ENCODE results near the gene GREB1L. TPM values are rescaled to one million over a fixed set of nuclear protein-coding genes. Genes with fewer than 3 reads are reported as not detected.

Gene GREB1L
- total RNA-seq, 2 donors from 2014 or later, result 2.0 to 21.6 TPM

DNA sequence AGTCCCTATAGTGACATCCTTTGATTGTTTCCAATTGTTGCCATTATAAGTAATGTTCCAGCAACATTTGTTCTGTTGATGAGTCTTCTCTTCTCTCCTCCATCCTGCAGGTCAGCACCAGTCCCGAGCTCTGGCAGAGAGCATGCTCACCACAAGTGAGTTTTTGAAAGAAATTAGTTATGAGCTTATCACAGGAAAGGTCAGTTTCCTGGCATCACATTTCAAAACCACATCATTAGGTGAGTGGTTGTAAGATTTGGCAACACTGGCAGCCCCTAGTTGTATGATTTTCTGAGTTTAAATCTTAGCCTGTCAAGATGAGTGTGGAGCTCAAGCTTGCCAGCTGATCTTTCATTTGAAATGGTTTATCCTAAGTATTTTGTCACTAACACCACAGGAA, 208.9 kb downstream of the GREB1L start:
- H3K27ac ChIP-seq, result no peak overlapping the region
- H3K9me3 ChIP-seq, result no peaks in the 10 kb centered on the region
- WGBS, result 57% methylated on average over 1 of the region's 1 CpG
- intact Hi-C loops (cut with DNase I), result no loop called here
- no peaks in the 10 kb centered on the region for H3K27me3 ChIP-seq (replicated peaks; ENCODE audit: insufficient read depth)
- no peaks in the 10 kb centered on the region for H3K4me1 ChIP-seq (replicated peaks)
- TF ChIP-seq, protein P1, sequence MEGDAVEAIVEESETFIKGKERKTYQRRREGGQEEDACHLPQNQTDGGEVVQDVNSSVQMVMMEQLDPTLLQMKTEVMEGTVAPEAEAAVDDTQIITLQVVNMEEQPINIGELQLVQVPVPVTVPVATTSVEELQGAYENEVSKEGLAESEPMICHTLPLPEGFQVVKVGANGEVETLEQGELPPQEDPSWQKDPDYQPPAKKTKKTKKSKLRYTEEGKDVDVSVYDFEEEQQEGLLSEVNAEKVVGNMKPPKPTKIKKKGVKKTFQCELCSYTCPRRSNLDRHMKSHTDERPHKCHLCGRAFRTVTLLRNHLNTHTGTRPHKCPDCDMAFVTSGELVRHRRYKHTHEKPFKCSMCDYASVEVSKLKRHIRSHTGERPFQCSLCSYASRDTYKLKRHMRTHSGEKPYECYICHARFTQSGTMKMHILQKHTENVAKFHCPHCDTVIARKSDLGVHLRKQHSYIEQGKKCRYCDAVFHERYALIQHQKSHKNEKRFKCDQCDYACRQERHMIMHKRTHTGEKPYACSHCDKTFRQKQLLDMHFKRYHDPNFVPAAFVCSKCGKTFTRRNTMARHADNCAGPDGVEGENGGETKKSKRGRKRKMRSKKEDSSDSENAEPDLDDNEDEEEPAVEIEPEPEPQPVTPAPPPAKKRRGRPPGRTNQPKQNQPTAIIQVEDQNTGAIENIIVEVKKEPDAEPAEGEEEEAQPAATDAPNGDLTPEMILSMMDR (IDR thresholded peaks at IDR 0.05), result no peak
- TF ChIP-seq POLR2AphosphoS5 (IDR thresholded peaks at IDR 0.05) (no peak), POLR2A (IDR thresholded peaks at IDR 0.05) (no peak)
- DNase-seq (ENCODE audit: low spot score), result no peak
- no peaks in the 10 kb centered on the region for H3K36me3 ChIP-seq
- H3K4me3 ChIP-seq, result no peak overlapping the region

DNA sequence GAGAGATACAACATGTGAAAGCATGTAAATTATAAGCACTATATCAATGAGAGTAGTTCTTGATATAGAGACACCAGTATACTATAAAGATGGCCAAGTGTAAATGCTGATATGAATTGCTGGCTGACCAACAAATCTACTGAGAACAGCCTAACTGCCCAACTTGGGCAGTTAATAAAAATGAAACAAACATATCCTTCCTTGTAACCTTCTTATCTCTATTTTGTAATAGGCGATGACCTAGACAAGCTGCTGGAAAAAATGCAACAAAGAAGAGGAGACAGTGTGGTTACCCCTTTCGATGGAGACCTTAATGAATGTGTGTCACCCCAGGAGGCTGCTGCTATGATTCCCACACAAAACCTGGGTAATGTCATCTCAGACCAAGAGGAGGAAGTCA, 209.8 kb downstream of the GREB1L start:
- no peak overlapping the region for H3K4me3 ChIP-seq
- no peak for DNase-seq (ENCODE audit: low spot score)
- no peak overlapping the region for H3K27ac ChIP-seq
- H3K36me3 ChIP-seq, result no peaks in the 10 kb centered on the region
- no peaks in the 10 kb centered on the region for H3K4me1 ChIP-seq (replicated peaks)
- TF ChIP-seq, protein P1 (IDR thresholded peaks at IDR 0.05), result no peak
- TF ChIP-seq POLR2A (IDR thresholded peaks at IDR 0.05), result no peak
- WGBS, result 39% methylated on average over 2 of the region's 2 CpGs
- H3K9me3 ChIP-seq, result no peaks in the 10 kb centered on the region
- intact Hi-C loops (cut with DNase I), result no loop called here
- no peaks in the 10 kb centered on the region for H3K27me3 ChIP-seq (replicated peaks; ENCODE audit: insufficient read depth)

DNA sequence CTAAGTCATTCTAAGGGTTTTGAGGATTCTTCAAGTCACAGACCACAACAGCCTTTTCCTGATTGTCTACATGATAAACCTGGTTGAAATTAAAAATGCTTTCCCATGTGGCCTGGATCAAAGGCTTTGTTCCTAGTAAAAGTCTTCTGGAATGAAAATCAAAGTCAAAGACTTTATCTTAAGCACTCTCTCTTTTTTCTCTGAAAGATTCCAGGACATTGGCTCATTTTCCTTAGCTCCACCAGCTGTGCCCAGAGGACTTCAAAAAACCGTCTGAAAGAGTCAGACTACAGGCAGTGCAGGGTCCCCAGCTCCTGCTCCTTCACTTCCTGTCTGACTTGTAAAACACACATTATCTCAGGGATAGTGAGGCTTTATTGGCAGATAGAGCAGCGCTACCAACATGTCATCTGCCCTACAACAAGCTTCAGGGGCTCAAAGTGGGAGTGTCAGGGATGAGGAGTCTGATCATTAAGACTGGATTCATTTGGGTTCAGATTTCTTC, 210.3 kb downstream of the GREB1L start:
- Histone ChIP-seq H3K4me1 (replicated peaks) (no peaks in the 10 kb centered on the region), H3K27ac (no peak overlapping the region), H3K27me3 (replicated peaks; ENCODE audit: insufficient read depth) (no peaks in the 10 kb centered on the region), H3K4me3 (no peak overlapping the region), H3K36me3 (no peaks in the 10 kb centered on the region), H3K9me3 (no peaks in the 10 kb centered on the region)
- intact Hi-C loops (cut with DNase I), result no loop called here
- 30% methylated on average over 2 of the region's 2 CpGs for WGBS
- DNase-seq (ENCODE audit: low spot score), result no peak
- TF ChIP-seq, protein P1 (IDR thresholded peaks at IDR 0.05), result no peak
- TF ChIP-seq POLR2AphosphoS5 (IDR thresholded peaks at IDR 0.05), result no peak
- TF ChIP-seq POLR2A (IDR thresholded peaks at IDR 0.05), result no peak

DNA sequence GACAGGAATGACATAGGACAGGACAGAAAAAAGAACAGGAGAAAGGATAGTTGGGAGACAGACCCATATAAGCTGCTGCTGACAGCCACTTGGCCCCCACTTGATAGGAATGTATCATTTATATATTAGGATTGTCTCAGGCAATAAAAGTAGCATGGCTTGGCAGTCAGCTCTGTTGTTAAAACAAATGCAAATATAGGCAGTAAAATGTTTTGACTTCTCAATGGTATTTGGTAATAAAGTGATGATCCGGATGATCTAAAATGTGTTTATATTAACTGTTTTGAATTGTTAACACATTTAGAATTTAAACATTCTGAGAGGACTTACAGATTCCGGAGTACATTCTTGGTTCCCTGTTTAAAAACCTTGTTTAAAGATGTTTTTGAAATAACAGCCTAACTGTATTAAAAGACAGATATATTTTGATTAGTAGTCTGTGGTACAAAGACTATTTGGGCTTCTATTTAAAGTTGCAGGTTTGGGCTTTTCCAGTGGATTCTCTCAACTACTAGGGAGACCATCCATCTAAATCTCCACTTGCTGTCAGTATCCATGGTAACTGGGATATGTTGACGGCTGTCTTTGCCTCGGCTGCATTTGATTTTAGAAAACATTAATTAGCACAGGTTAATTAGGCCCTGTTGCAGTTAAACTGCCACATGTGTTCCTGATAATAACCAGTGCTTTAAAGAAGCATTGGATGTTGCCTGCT, 210.9 kb downstream of the GREB1L start:
- intact Hi-C loops (cut with DNase I), result no loop called here
- TF ChIP-seq, protein P1 (IDR thresholded peaks at IDR 0.05), result no peak
- TF ChIP-seq POLR2AphosphoS5 (IDR thresholded peaks at IDR 0.05) (no peak), POLR2A (IDR thresholded peaks at IDR 0.05) (no peak)

DNA sequence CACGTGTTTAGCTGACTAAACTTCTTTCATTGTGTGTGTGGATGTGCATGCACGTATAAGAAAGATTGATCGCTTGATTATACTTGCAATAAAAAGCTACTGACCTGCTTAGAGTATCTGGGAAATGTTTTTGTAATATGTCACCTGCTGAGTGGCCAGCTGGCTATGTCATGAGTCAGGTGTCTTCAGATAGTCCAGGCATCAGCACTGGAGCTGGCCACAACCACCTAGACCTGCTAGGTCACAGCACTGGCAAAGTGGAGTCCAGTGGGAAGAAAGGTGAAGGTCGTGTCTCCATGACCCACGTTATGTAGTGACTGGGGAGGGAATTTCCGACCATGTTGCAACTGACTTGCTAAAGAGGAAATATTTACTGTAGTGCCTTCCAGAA, 211.5 kb downstream of the GREB1L start:
- 73% methylated on average over 6 of the region's 6 CpGs for WGBS
- no peak overlapping the region for H3K27ac ChIP-seq
- TF ChIP-seq, protein P1 (IDR thresholded peaks at IDR 0.05), result no peak
- TF ChIP-seq POLR2AphosphoS5 (IDR thresholded peaks at IDR 0.05) (no peak), POLR2A (IDR thresholded peaks at IDR 0.05) (no peak)

More for the DNA sequence above, 210.9 kb downstream of the GREB1L start:
- H3K4me3 ChIP-seq, result no peak overlapping the region
- no peaks in the 10 kb centered on the region for H3K4me1 ChIP-seq (replicated peaks)
- H3K36me3 ChIP-seq, result no peaks in the 10 kb centered on the region
- no peaks in the 10 kb centered on the region for H3K27me3 ChIP-seq (replicated peaks; ENCODE audit: insufficient read depth)
- 34% methylated on average over 4 of the region's 4 CpGs for WGBS
- H3K27ac ChIP-seq, result no peak overlapping the region
- no peak for DNase-seq (ENCODE audit: low spot score)
- H3K9me3 ChIP-seq, result no peaks in the 10 kb centered on the region

More for the DNA sequence above, 211.5 kb downstream of the GREB1L start:
- Histone ChIP-seq H3K9me3 (no peaks in the 10 kb centered on the region), H3K4me3 (no peak overlapping the region), H3K36me3 (no peaks in the 10 kb centered on the region), H3K27me3 (replicated peaks; ENCODE audit: insufficient read depth) (no peaks in the 10 kb centered on the region), H3K4me1 (replicated peaks) (no peaks in the 10 kb centered on the region)
- intact Hi-C loops (cut with DNase I), result no loop called here
- no peak for DNase-seq (ENCODE audit: low spot score)

All from prostate gland (tissue), 2 donors.